Kidney capillary endothelial cell (primary cell): ENCODE data around the gene RAD51B.

Source experiments
- DNase-seq: peaks from one replicate; pipeline ENCODE4 v3.0.0-alpha.2; 2018; ENCODE audit warnings: low spot score

RAD51B gene

GRCh38 chr14:68551045-68551683, 731.6 kb downstream of the RAD51B start:
- DNase-seq, result no peak

DNA sequence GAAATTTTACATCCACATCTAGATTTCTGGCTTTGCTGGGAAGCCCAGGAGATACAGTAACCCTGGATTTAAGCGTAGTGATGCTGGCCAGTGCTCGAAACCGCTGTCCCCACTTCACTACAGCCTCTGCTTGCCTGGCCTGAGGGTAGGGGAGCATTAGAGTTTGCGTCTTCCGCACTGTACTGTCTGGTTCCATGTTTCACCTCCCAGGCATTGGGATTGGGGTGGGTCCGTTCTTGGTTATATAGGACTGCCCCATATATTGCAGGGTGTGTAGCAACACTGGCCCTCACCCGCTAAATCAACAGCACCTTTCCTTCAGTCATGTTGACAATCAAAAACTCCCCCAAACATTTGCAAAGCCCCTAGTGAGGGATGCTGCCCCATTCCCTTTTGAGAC, 732.5 kb downstream of the RAD51B start:
- DNase-seq, result no peak

DNA sequence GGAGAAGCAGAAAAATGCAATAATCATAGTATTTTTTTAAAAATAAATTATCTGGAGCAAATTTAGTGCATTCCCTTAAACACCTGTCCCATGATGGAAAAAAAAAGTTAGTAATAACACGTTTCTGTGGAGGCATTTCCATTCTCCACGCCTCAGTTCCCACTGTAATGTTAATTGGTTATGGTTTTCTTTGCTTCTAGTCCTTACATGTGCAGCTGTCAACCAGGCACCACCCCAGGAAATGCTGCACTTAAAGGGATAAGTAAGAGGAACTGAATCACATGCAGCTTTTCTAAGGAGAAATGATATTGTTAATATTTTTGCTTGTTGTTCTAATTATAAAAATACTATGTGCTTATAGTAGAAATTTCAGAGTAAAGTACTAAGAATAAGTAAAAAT, 733.0 kb downstream of the RAD51B start:
- DNase-seq, result peak; percentile 63

- DNase-seq, result no peak
These were observed 733.7 kb downstream of the RAD51B start for GRCh38 chr14:68553311-68553710.

DNA sequence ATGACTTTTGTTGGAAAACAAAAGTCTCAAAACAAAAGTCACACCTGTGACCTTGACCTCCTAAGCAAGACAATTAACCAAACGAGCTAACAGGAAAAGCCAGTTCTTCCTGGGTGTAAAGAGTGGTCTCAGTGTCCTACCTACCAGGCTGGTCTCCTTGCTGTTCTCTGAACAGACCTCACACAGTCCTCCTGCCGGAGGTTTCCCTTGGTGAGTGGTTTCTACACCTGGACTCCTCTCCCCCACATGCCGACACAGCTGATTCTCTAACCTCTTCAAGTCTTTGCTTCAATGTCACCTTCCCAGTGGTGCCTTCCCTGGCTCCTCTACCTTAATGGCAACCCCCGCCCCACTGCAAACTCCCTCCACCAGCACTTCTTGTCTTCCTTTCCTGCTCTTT, 734.7 kb downstream of the RAD51B start:
- no peak for DNase-seq

GRCh38 chr14:68556253-68556652, 736.7 kb downstream of the RAD51B start:
- no peak for DNase-seq

DNA sequence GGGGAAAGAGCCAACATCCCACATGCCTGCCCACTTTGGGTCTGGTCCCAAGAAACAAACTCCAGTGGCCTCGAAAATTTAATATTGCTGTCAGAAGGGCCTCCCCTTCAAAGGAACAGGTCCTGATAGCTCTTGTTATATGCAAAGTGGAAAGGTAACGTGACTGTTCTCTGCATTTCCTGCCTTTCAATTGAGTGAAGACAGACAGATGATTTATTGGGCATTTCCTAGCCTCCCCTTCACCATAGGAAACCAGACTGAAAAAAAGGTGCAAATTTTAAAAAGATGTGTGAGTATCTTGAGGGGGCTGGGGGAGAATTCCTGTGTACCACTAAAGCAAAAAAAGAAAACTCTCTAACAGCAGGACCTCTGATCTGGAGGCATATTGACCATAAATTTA, 738.1 kb downstream of the RAD51B start:
- DNase-seq, result no peak

GRCh38 chr14:68558096-68558495, 738.5 kb downstream of the RAD51B start:
- DNase-seq, result no peak

GRCh38 chr14:68559949-68560348, 740.4 kb downstream of the RAD51B start:
- DNase-seq, result no peak

DNA sequence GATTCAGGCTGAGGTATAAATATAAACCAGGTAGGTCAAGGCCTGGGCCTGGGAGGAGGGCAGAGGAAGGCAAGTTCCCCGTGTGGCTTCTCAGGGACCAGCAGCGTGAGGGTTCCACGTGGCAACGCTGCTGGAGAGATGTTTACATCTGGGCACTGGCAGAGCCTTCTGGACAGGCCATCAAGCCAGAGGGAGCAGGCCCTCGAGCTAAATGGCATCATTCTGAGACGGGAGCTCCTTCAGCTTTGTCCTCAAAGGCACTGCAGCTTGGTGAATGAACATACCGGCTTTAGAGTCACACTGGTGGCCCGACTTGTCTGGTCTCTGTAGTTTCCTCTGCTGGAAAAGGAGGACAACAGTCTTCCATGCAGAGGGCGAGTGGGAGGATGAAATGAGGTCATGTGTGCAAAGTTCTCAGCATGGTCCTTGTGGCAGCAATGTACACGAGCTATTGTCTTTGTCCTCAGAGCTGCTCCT, 742.0 kb downstream of the RAD51B start:
- DNase-seq, result no peak

DNA sequence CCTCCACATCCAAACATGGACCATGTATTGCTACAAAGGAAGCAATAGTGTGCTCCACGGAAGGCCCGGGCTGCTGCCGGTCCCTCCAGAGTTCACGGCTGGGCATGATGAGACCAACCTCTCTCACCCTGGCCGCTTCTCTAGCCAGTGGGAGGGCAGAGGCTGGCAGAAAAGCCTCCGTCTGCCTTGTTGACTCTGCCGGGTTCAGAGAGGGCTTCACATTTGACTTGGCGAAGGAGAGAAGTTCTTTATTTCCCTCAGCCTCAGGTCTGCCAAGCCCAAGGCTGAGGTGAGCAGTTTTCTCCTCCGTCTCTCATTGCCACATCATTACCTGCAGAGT, 743.3 kb downstream of the RAD51B start:
- DNase-seq, result no peak

DNA sequence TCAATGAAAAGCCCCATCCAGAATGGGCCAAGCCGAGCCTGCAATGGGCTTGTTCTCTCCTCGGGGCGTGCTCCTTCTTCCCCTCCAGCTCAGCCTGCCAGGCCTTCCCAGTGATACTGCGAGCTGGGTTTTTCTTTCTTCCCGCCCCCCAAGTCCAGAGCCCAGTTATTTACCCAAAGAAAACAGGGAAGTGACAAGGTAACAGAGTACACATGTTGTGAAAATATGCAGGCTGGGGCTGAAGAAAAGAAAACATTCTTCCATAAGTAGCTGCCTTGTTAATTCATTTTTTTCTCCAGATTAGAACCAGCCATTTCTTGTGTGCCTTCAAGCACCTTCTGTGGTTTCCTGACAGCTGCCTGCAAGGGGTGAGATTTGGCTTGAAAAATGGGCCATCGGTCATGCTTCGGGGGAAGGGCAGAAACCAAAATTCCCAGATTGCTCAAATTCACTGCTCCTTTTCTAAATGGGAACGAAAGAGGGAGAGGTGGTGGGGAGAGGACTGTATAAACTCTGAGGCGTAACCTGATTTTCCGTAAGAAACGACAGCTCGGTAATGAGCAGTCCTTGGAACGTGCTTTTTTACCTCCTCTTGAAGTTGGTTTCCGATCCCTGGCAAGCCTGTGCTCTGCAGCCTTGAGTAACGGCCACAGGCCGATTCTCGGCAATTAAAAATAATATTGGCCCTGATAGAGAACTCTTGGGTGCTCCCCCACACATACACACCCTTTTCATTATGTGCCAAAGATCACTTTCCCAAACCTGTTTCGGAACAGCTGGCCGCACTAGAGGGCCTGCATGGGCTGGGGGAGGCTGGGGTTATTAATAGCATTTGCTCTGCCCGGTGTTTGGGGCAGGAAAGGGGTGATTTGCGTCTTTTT, 743.9 kb downstream of the RAD51B start:
- DNase-seq, result no peak

DNA sequence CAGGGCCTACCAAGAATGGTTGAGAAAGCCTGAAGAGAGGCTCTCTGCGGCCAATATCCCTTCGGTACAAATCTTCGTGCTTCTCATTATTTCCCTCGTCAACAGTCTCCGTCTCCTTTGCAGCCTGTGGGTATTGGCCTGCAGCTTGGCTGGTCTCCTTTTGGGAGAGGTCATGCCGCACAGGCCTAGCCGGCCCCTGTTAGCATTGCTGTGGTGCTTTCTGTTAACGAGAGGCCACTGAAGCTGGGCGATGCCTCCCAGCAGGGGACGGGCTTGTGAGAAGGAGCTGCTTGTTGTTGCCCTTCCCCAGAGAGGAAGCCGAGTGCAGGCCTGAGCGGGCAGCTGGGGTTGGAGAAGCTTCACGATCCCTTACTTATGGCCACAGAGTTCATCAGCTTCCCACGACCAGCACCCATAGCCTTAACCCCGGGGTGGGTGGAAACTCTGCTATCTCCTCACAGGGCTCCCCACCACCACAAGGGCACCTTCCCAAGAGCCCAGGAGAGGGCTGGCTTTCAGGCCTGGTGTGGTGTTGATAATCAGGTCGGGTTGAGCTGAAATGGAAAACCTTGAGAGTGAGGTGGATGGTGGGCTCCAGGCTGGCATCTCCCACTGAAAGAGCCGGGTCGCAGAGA, 744.7 kb downstream of the RAD51B start:
- no peak for DNase-seq

DNA sequence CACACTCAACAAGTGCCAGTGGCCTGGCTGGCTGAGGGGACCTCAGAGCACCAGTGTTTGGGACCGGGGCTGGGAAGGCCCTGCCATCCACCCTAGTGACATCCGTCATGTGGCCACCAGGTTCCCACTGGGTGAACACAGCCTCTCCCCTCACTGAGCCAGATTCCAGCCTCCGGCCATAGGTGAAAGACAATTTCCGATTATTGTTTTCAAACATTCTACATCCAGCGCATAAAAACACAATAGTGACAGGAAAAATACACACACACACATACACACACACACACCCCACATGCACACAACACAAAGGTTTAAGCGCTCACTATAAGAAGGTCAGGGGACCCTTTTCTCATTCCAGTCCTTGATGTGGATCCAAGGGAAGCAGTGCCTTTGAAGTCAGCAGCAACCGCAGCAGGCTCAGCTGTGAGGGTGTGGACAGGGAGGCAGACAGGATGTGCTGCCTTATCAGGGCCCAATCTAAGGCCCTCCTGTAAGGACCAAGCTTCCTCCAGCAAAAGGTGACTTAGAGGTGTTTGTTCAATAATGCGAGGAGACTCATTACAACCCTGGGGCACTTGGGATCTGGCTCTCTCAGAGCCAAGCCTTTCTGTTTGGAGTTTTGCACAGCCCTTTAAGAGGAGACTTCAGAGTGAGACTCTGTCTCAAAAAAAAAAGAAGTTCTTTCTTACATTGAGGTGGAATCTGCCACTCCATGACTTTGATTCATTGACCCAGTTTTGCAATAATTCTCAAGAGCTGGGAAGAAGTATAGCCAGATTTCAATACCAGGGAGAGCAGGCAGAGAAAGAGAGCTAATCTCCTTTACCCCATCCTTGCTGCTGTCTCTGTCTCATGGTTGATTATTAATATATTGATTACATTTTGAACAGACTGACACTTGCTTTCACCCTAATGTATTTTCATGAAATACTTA, 745.5 kb downstream of the RAD51B start:
- peak; percentile 58 for DNase-seq

- no peak for DNase-seq
These were observed 746.5 kb downstream of the RAD51B start for GRCh38 chr14:68566075-68566474.

DNA sequence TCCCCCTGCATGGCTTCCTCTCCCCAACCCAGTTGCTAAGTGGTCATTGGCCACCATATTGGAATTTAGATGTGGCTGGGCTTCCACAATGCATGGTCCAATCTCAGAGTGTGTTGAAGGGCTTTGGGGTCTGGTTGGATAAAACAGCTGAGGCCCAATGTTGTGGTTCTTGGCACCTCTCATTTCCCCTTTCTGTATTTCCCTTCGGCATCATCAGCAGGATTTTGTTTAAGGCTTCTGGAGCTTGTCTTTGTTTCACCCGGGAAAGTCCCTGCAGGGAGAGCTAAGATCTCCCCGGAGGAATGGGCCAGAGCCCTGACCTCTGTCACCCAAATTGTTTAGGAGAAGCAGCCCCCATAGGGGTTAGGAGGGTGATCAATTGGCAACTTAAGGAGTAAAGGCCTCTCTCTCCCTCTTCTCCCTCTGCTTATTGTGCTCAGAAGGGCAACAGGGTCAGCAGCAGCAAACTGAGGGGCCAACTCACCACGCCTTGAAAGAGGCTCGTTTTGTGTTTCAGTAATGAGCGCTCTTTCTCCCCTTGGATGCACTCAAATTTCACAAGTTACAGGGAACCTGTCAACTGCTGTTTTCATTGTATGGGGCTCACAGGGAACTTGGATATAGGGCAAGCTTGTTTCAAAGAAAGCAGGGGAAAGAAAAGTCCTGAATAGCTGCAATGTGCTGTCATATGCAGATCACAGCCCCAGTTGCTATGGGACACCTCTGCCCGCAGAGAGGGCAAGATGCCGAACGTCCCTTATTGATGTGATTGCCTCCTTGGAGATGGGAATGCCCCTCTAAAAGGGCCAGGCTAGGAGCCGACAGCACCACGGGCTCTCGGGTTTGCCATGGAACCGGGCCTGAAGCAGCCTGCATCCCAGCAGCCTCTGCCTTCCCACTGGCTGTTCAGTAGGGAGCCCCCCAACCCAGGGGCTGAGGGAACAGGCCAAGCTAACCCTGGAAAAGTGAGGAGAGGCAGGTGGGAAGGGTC, 749.6 kb downstream of the RAD51B start:
- no peak for DNase-seq

GRCh38 chr14:68569970-68570409, 750.4 kb downstream of the RAD51B start:
- DNase-seq, result no peak

DNA sequence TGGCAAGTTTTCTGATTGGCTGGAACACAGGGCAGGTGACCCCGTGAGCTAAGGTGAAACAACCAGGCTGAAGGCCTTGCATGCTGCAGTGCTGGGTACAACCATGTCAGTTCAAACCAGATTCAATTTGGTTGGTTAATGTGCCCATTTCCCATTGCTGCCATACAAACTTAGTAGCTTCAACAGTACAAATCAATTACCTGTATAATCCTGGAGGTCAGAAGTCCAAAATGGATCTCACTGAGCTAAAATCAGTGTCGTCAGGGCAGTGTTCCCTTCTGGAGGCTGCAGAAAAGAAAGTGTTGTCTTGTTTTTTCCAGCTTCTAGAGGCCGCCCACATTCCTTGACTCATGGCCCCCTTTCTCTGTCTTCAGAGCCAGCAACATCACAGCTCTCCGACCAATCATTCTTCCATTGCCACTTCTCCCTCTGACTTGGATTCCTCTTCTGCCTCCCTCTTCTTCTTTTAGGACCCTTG, 751.6 kb downstream of the RAD51B start:
- DNase-seq, result no peak

DNA sequence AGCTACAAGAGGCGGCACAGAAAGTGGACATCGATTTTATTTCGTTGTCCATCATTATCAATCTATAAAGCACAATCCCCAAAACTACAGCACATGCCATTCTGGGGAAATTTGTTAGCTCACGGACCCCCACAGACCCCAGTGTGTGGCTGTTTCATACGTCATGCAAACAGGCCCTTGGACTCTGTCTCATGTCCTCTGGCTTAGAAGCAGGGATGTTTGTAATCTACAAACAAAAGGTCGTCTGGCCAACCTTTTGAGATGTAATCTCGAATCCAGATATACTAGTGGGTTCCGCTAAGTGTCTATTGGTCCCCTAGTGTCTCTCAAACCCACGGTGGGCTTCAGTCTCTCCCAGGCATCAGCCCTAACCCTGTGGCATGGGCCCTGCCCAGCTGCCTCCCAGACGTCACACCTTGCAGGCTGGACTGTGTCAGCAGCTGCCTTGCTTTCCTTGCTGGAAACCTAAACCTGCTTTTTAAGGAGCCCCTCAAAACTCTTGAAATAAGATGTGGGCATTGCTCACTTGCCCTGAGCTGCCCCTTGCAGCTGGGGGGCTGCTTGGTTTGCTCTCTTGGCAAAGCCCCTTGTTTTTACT, 752.4 kb downstream of the RAD51B start:
- DNase-seq, result no peak

DNA sequence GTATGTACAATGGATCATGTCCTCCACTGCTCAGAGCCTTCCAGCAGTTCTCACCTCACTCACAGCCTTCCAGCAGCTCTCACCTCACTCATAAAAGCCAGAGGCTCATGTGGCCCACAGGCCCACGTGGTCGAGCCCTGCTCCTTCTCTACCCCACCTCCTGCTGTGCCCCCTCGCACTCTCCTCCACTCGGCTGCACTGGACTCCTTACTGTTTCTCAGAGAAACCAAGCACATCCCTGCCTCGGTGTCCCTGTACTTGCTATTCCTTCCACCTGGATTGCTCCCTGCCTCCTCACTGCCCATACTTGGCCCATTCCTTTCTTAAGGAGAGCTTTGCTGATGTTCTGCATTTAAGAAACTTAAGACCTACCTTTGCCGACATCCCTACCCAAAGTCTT, 753.5 kb downstream of the RAD51B start:
- no peak for DNase-seq
